Astrocyte (in vitro differentiated cells and primary cell): Measurements from ENCODE around the gene MRPL3. TPM values are rescaled to one million over a fixed set of nuclear protein-coding genes. Genes with fewer than 3 reads are reported as not detected.

Experiments
- DNase-seq: peaks from one replicate; pipeline ENCODE4 v3.0.0-alpha.2; 2010; ENCODE audit warnings: low read depth
- FAIRE-seq: peaks from 2 replicates; lab custom pipeline; 2011; peaks lifted over from hg19 to GRCh38; lab: Jason Lieb, UNC
- H2AFZ ChIP-seq: 2 replicates; pipeline ENCODE4 v1.6.0; 2012; ENCODE audit warnings: low read depth, low read length, inconsistent platforms
- H3K27ac ChIP-seq: 2 replicates; pipeline ENCODE4 v1.5.1; 2011; ENCODE audit warnings: low read depth, low read length, inconsistent platforms
- H3K27me3 ChIP-seq: 2 replicates; pipeline ENCODE4 v1.6.0; 2011; ENCODE audit warnings: low read length, inconsistent platforms; ENCODE audit not compliant: insufficient read depth
- H3K36me3 ChIP-seq: 2 replicates; pipeline ENCODE4 v1.5.1; 2011; ENCODE audit warnings: low read length, inconsistent platforms; ENCODE audit not compliant: insufficient read depth
- H3K4me1 ChIP-seq: 2 replicates; pipeline ENCODE4 v1.5.1; 2011; ENCODE audit warnings: low read length, inconsistent platforms; ENCODE audit not compliant: insufficient read depth
- H3K4me2 ChIP-seq: 2 replicates; pipeline ENCODE4 v1.6.0; 2012; ENCODE audit warnings: low read length, inconsistent platforms
- H3K4me3 ChIP-seq: 2 replicates; pipeline ENCODE4 v1.5.1; 2011; ENCODE audit warnings: low read depth, mild to moderate bottlenecking, low read length, inconsistent platforms; ENCODE audit not compliant: insufficient read depth
- H3K79me2 ChIP-seq: 2 replicates; pipeline ENCODE4 v1.6.0; 2012; ENCODE audit warnings: mild to moderate bottlenecking, low read length, inconsistent platforms; ENCODE audit not compliant: insufficient read depth
- H3K9ac ChIP-seq: 2 replicates; pipeline ENCODE4 v1.6.0; 2012; ENCODE audit warnings: mild to moderate bottlenecking, low read length, inconsistent platforms
- H3K9me3 ChIP-seq: 2 replicates; pipeline ENCODE4 v1.5.1; 2012; ENCODE audit warnings: low read depth, mild to moderate bottlenecking, low read length, inconsistent platforms; ENCODE audit not compliant: insufficient read depth
- H4K20me1 ChIP-seq: 2 replicates; pipeline ENCODE4 v1.6.0; 2012; ENCODE audit warnings: low read length, inconsistent platforms; ENCODE audit not compliant: insufficient read depth
- H3K27ac Mint-ChIP-seq: one replicate; pipeline ENCODE4 v1.8.0; 2021; ENCODE audit warnings: mild to moderate bottlenecking, mixed read lengths; ENCODE audit not compliant: unreplicated experiment
- H3K27me3 Mint-ChIP-seq: one replicate; pipeline ENCODE4 v1.8.0; 2021; ENCODE audit warnings: low read depth, mixed read lengths; ENCODE audit not compliant: unreplicated experiment
- H3K36me3 Mint-ChIP-seq: one replicate; pipeline ENCODE4 v1.8.0; 2021; ENCODE audit warnings: low read depth, mixed read lengths; ENCODE audit not compliant: unreplicated experiment
- H3K4me1 Mint-ChIP-seq: one replicate; pipeline ENCODE4 v1.8.0; 2021; ENCODE audit warnings: low read depth, mixed read lengths; ENCODE audit not compliant: unreplicated experiment
- H3K4me3 Mint-ChIP-seq: one replicate; pipeline ENCODE4 v1.8.0; 2021; ENCODE audit warnings: mild to moderate bottlenecking, moderate library complexity, mixed read lengths; ENCODE audit not compliant: unreplicated experiment
- H3K9me3 Mint-ChIP-seq: one replicate; pipeline ENCODE4 v1.8.0; 2021; ENCODE audit warnings: mild to moderate bottlenecking, mixed read lengths; ENCODE audit not compliant: unreplicated experiment
- EZH2 ChIP-seq: IDR thresholded peaks from 2 replicates; pipeline ENCODE4 v1.6.1; 2012; ENCODE audit warnings: mild to moderate bottlenecking, low read length, inconsistent platforms; ENCODE audit not compliant: insufficient read depth
- total RNA-seq: library from RNA; stranded (reverse); gene quantifications from 2 replicates; pipeline ENCODE4 v1.2.1, GENCODE V29; 2021
- TF ChIP-seq, protein P1 (sequence below): IDR thresholded peaks from 2 replicates; pipeline ENCODE4 v1.5.1; 2011; ENCODE audit warnings: low read depth, mild to moderate bottlenecking, inconsistent platforms, low read length, moderate library complexity; ENCODE audit not compliant: insufficient read depth

The MRPL3 gene
- total RNA-seq, 1 donor from 2014 or later: 76.1 TPM

GRCh38 chr3:131417751-131418150 is 85.0 kb downstream of the MRPL3 start:
- no peak overlapping the region for H3K4me3 ChIP-seq
- no peaks in the 10 kb centered on the region for H3K79me2 ChIP-seq
- H3K4me2 ChIP-seq: no peak overlapping the region
- peaks cover 6% of the 10 kb centered on the region for H3K27me3 Mint-ChIP-seq
- H2AFZ ChIP-seq: no peak overlapping the region
- no peak for TF ChIP-seq EZH2
- TF ChIP-seq, protein P1, sequence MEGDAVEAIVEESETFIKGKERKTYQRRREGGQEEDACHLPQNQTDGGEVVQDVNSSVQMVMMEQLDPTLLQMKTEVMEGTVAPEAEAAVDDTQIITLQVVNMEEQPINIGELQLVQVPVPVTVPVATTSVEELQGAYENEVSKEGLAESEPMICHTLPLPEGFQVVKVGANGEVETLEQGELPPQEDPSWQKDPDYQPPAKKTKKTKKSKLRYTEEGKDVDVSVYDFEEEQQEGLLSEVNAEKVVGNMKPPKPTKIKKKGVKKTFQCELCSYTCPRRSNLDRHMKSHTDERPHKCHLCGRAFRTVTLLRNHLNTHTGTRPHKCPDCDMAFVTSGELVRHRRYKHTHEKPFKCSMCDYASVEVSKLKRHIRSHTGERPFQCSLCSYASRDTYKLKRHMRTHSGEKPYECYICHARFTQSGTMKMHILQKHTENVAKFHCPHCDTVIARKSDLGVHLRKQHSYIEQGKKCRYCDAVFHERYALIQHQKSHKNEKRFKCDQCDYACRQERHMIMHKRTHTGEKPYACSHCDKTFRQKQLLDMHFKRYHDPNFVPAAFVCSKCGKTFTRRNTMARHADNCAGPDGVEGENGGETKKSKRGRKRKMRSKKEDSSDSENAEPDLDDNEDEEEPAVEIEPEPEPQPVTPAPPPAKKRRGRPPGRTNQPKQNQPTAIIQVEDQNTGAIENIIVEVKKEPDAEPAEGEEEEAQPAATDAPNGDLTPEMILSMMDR: no peak
- H3K4me3 Mint-ChIP-seq: no peak overlapping the region
- DNase-seq (no peak), FAIRE-seq (no peak)
- H3K9me3 ChIP-seq: no peaks in the 10 kb centered on the region
- H3K9ac ChIP-seq: no peak overlapping the region
- H3K27me3 ChIP-seq: no peaks in the 10 kb centered on the region
- no peaks in the 10 kb centered on the region for H3K36me3 ChIP-seq
- H3K4me1 Mint-ChIP-seq: no peaks in the 10 kb centered on the region
- H3K9me3 Mint-ChIP-seq: peaks cover 5% of the 10 kb centered on the region
- no peaks in the 10 kb centered on the region for H3K36me3 Mint-ChIP-seq
- H3K27ac ChIP-seq: no peak overlapping the region
- H4K20me1 ChIP-seq: no peaks in the 10 kb centered on the region
- H3K4me1 ChIP-seq: no peaks in the 10 kb centered on the region
- H3K27ac Mint-ChIP-seq: no peak overlapping the region

Other genes with a start within 250 kb of the MRPL3 start
- 15.4 and 16.4 TPM in 2 replicates for gene NUDT16, start 121.2 kb downstream of the MRPL3 start, total RNA-seq